Astrocyte (in vitro differentiated cells and primary cell): ENCODE data around the gene KRTAP10-2. TPM values are rescaled to one million over a fixed set of nuclear protein-coding genes. Genes with fewer than 3 reads are reported as not detected.

Experiments
- DNase-seq: peaks from one replicate; pipeline ENCODE4 v3.0.0-alpha.2; 2010; ENCODE audit warnings: low read depth
- FAIRE-seq: peaks from 2 replicates; lab custom pipeline; 2011; peaks lifted over from hg19 to GRCh38; lab: Jason Lieb, UNC
- H2AFZ ChIP-seq: 2 replicates; pipeline ENCODE4 v1.6.0; 2012; ENCODE audit warnings: low read depth, low read length, inconsistent platforms
- H3K27ac ChIP-seq: 2 replicates; pipeline ENCODE4 v1.5.1; 2011; ENCODE audit warnings: low read depth, low read length, inconsistent platforms
- H3K27me3 ChIP-seq: 2 replicates; pipeline ENCODE4 v1.6.0; 2011; ENCODE audit warnings: low read length, inconsistent platforms; ENCODE audit not compliant: insufficient read depth
- H3K36me3 ChIP-seq: 2 replicates; pipeline ENCODE4 v1.5.1; 2011; ENCODE audit warnings: low read length, inconsistent platforms; ENCODE audit not compliant: insufficient read depth
- H3K4me1 ChIP-seq: 2 replicates; pipeline ENCODE4 v1.5.1; 2011; ENCODE audit warnings: low read length, inconsistent platforms; ENCODE audit not compliant: insufficient read depth
- H3K4me2 ChIP-seq: 2 replicates; pipeline ENCODE4 v1.6.0; 2012; ENCODE audit warnings: low read length, inconsistent platforms
- H3K4me3 ChIP-seq: 2 replicates; pipeline ENCODE4 v1.5.1; 2011; ENCODE audit warnings: low read depth, mild to moderate bottlenecking, low read length, inconsistent platforms; ENCODE audit not compliant: insufficient read depth
- H3K79me2 ChIP-seq: 2 replicates; pipeline ENCODE4 v1.6.0; 2012; ENCODE audit warnings: mild to moderate bottlenecking, low read length, inconsistent platforms; ENCODE audit not compliant: insufficient read depth
- H3K9ac ChIP-seq: 2 replicates; pipeline ENCODE4 v1.6.0; 2012; ENCODE audit warnings: mild to moderate bottlenecking, low read length, inconsistent platforms
- H3K9me3 ChIP-seq: 2 replicates; pipeline ENCODE4 v1.5.1; 2012; ENCODE audit warnings: low read depth, mild to moderate bottlenecking, low read length, inconsistent platforms; ENCODE audit not compliant: insufficient read depth
- H4K20me1 ChIP-seq: 2 replicates; pipeline ENCODE4 v1.6.0; 2012; ENCODE audit warnings: low read length, inconsistent platforms; ENCODE audit not compliant: insufficient read depth
- H3K27ac Mint-ChIP-seq: one replicate; pipeline ENCODE4 v1.8.0; 2021; ENCODE audit warnings: mild to moderate bottlenecking, mixed read lengths; ENCODE audit not compliant: unreplicated experiment
- H3K27me3 Mint-ChIP-seq: one replicate; pipeline ENCODE4 v1.8.0; 2021; ENCODE audit warnings: low read depth, mixed read lengths; ENCODE audit not compliant: unreplicated experiment
- H3K36me3 Mint-ChIP-seq: one replicate; pipeline ENCODE4 v1.8.0; 2021; ENCODE audit warnings: low read depth, mixed read lengths; ENCODE audit not compliant: unreplicated experiment
- H3K4me1 Mint-ChIP-seq: one replicate; pipeline ENCODE4 v1.8.0; 2021; ENCODE audit warnings: low read depth, mixed read lengths; ENCODE audit not compliant: unreplicated experiment
- H3K4me3 Mint-ChIP-seq: one replicate; pipeline ENCODE4 v1.8.0; 2021; ENCODE audit warnings: mild to moderate bottlenecking, moderate library complexity, mixed read lengths; ENCODE audit not compliant: unreplicated experiment
- H3K9me3 Mint-ChIP-seq: one replicate; pipeline ENCODE4 v1.8.0; 2021; ENCODE audit warnings: mild to moderate bottlenecking, mixed read lengths; ENCODE audit not compliant: unreplicated experiment
- EZH2 ChIP-seq: IDR thresholded peaks from 2 replicates; pipeline ENCODE4 v1.6.1; 2012; ENCODE audit warnings: mild to moderate bottlenecking, low read length, inconsistent platforms; ENCODE audit not compliant: insufficient read depth
- total RNA-seq: library from RNA; stranded (reverse); gene quantifications from 2 replicates; pipeline ENCODE4 v1.2.1, GENCODE V29; 2021
- TF ChIP-seq, protein P1 (sequence below): IDR thresholded peaks from 2 replicates; pipeline ENCODE4 v1.5.1; 2011; ENCODE audit warnings: low read depth, mild to moderate bottlenecking, inconsistent platforms, low read length, moderate library complexity; ENCODE audit not compliant: insufficient read depth

The KRTAP10-2 gene
- total RNA-seq, 1 donor from 2014 or later: not detected

DNA sequence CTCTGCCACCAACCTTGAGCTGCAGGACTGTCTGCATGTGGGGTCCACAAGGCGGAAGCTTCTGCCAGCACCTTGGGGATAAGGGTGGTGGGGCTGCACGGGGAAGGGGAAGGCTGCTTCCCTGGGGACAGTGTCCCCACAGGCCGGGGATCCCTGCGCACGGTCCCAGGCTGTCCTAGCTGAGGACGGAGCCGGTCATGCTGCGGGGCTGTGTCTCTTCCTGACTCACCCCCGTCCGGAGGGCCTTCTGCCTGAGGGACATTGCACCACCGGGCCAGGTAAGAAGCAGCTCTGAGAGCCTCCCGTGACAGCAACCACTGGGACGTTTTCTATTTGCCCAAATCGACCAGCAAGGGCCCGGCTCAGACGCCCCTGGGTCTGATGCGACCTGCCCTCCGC lies 41.2 kb downstream of the KRTAP10-2 start:
- Mint-ChIP-seq H3K27ac (no peak overlapping the region), H3K4me3 (no peak overlapping the region), H3K4me1 (peaks cover 4% of the 10 kb centered on the region), H3K9me3 (no peaks in the 10 kb centered on the region), H3K27me3 (peaks cover 42% of the 10 kb centered on the region), H3K36me3 (peaks cover 3% of the 10 kb centered on the region)
- Histone ChIP-seq H3K27me3 (peaks cover 2% of the 10 kb centered on the region), H3K36me3 (no peaks in the 10 kb centered on the region), H3K27ac (no peak overlapping the region), H3K4me3 (no peak overlapping the region), H3K9ac (no peak overlapping the region), H4K20me1 (no peaks in the 10 kb centered on the region), H2AFZ (no peak overlapping the region), H3K9me3 (no peaks in the 10 kb centered on the region), H3K79me2 (no peaks in the 10 kb centered on the region), H3K4me1 (no peaks in the 10 kb centered on the region), H3K4me2 (no peak overlapping the region)
- no peak for TF ChIP-seq EZH2
- TF ChIP-seq, protein P1, sequence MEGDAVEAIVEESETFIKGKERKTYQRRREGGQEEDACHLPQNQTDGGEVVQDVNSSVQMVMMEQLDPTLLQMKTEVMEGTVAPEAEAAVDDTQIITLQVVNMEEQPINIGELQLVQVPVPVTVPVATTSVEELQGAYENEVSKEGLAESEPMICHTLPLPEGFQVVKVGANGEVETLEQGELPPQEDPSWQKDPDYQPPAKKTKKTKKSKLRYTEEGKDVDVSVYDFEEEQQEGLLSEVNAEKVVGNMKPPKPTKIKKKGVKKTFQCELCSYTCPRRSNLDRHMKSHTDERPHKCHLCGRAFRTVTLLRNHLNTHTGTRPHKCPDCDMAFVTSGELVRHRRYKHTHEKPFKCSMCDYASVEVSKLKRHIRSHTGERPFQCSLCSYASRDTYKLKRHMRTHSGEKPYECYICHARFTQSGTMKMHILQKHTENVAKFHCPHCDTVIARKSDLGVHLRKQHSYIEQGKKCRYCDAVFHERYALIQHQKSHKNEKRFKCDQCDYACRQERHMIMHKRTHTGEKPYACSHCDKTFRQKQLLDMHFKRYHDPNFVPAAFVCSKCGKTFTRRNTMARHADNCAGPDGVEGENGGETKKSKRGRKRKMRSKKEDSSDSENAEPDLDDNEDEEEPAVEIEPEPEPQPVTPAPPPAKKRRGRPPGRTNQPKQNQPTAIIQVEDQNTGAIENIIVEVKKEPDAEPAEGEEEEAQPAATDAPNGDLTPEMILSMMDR: no peak
- DNase-seq: no peak
- FAIRE-seq: no peak

DNA sequence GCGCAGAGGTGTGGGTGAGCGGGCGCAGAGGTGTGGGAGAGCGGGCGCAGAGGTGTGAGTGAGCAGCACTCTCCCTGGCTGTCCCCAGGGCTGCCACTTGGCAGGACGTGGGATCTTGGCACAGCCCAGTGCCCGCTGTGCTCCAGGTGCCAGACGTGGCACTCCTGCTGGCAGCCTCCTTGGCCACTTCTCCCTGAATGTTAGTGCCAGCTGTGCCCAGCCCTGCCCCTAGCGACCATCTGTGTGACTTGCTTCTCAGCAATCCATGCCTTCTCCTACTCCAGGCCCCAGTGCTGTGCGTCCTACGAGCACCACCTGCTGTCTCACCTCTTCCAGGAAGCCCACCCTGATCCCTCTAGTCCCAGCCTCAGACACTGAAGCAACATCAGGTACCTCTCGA lies 41.8 kb downstream of the KRTAP10-2 start:
- H3K36me3 Mint-ChIP-seq: peaks cover 1% of the 10 kb centered on the region
- H3K9me3 ChIP-seq: no peaks in the 10 kb centered on the region
- H3K27ac Mint-ChIP-seq: no peak overlapping the region
- no peaks in the 10 kb centered on the region for H4K20me1 ChIP-seq
- no peaks in the 10 kb centered on the region for H3K4me1 ChIP-seq
- H3K9me3 Mint-ChIP-seq: no peaks in the 10 kb centered on the region
- no peak overlapping the region for H3K9ac ChIP-seq
- no peak overlapping the region for H3K4me3 Mint-ChIP-seq
- H2AFZ ChIP-seq: no peak overlapping the region
- H3K4me3 ChIP-seq: no peak overlapping the region
- no peak overlapping the region for H3K4me2 ChIP-seq
- peaks cover 4% of the 10 kb centered on the region for H3K4me1 Mint-ChIP-seq
- no peaks in the 10 kb centered on the region for H3K36me3 ChIP-seq
- no peak overlapping the region for H3K27ac ChIP-seq
- no peak for FAIRE-seq
- peaks cover 37% of the 10 kb centered on the region for H3K27me3 Mint-ChIP-seq
- TF ChIP-seq, protein P1: no peak
- no peak for TF ChIP-seq EZH2
- H3K79me2 ChIP-seq: no peaks in the 10 kb centered on the region
- DNase-seq: no peak
- peaks cover 2% of the 10 kb centered on the region for H3K27me3 ChIP-seq

DNA sequence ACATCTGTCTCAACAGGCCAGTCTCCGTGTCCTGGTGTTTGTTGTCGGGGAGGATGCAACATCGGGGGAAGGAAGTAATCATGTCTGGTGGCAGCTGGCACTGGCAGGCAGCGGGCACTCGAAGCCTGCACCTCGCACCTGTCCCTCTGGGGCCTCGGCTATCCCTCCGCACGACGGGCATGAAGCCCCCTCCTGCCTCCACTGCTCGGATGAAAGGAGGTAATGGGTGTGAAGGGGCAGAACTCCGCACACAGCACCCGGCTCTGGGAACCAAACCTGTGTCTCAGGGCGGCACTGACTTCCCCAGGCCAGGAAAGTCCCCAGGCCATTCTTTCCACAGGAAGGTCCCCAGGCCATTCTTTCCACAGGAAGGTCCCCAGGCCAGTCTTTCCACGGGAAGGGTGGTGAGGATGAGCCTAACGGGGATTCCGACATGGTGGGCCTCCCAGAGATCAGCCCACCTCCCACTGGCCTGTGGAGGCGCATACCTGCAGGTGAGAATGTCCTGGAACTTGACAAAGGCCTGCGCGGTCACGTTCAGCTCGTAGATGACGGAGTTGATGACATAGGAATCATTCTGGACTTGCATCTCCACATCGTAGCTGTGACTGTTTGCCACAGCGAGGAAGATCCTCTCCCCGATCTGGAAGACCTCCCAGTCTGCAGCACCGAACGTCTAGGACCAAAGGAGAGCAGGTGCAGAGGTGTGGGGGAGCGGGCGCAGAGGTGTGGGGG lies 42.4 kb downstream of the KRTAP10-2 start:
- DNase-seq: no peak
- Histone ChIP-seq H3K27ac (no peak overlapping the region), H3K36me3 (no peaks in the 10 kb centered on the region), H3K4me1 (no peaks in the 10 kb centered on the region), H3K27me3 (peaks cover 2% of the 10 kb centered on the region), H3K4me3 (no peak overlapping the region), H4K20me1 (no peaks in the 10 kb centered on the region), H3K9ac (no peak overlapping the region), H3K9me3 (no peaks in the 10 kb centered on the region), H3K79me2 (no peaks in the 10 kb centered on the region), H3K4me2 (no peak overlapping the region), H2AFZ (no peak overlapping the region)
- no peak for FAIRE-seq
- H3K9me3 Mint-ChIP-seq: no peaks in the 10 kb centered on the region
- peaks cover 4% of the 10 kb centered on the region for H3K4me1 Mint-ChIP-seq
- no peak for TF ChIP-seq EZH2
- TF ChIP-seq, protein P1: no peak
- H3K4me3 Mint-ChIP-seq: no peak overlapping the region
- H3K27me3 Mint-ChIP-seq: peaks cover 37% of the 10 kb centered on the region
- peaks cover 1% of the 10 kb centered on the region for H3K36me3 Mint-ChIP-seq
- no peak overlapping the region for H3K27ac Mint-ChIP-seq
